Activated T-cell treated with anti-CD3 and anti-CD28 coated beads for 4 hours (primary cell): ENCODE measurements around the gene PTPRN2.
A peak's percentile ranks its signal among the peaks of the same experiment; 100 is the strongest.
"Not testable (repeated sequence)": the region's sequence is repeated elsewhere in the genome, so short reads cannot be mapped to it uniquely, and the experiment has no call there.

Experiments
- DNase-seq: peaks from one replicate; pipeline ENCODE4 v3.0.0-alpha.2; 2020

The PTPRN2 gene

DNA sequence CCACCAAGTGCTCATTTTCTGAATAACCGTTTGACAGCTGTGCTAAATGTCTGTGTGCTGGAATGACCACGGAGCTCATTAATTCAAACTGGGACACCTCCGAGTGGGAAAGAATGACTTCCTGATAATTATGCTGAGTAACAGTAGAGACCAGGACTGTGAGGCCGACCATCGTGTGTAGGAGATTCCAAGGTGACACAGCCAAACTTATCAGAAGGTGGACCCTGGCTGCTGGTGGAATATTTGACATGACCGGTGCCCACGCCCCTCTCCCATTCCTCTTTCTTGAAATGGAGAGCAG is 400.0 kb downstream of the PTPRN2 start:
- no peak for DNase-seq

DNA sequence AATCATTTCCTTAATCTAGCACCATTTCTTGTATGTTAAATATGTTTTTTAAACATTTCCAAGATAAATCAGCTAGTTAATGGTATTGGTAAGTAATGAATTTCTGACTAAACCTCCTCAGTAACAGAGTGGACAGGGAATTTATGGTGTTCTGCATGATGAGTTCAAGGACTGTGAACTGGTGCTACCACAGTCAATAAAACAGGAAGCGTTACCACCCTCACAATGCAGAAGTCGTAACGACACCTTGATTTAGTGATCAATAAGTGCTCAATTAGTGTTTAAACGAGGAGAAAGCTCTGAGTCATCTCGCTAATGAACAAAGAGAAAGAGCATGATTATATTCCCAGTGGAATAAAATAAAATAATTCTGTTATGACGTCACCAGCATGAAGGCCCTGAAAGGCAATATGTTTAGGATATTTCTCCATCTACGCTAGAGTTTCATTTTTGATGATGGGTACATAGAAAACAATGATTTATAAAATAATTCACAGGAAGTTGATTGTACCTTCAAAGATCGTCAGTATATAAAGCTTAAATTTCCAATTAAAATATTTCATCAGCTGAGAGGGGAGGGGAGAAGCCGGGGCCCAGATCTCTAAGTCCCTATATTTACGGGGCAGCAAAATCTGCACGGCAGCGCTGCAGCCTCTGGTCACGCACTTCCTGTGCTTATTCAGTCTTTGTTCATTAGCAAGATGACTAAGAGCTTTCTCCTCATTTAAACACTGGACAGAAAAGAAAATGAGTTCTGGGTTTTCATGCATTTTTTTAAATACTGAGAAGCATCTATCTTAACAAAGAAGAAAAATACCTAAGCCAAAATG is 400.5 kb downstream of the PTPRN2 start:
- no peak for DNase-seq

DNA sequence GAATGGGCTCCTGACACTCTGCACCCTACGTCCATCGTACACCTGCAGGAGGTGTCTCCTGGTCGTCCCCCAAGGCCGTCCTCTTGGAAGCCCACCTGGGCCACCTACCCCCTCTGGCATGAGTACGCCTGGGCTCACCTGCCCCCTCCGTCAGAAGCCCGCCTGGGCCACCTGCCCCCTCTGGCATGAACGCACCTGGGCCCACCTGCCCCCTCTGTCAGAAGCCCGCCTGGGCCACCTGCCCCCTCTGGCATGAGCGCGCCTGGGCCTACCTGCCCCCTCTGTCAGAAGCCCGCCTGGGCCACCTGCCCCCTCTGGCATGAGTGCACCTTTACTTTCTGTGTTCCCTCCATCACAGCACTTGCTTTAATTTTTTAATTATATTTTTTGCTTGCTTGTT is 401.2 kb downstream of the PTPRN2 start:
- DNase-seq = no peak

DNA sequence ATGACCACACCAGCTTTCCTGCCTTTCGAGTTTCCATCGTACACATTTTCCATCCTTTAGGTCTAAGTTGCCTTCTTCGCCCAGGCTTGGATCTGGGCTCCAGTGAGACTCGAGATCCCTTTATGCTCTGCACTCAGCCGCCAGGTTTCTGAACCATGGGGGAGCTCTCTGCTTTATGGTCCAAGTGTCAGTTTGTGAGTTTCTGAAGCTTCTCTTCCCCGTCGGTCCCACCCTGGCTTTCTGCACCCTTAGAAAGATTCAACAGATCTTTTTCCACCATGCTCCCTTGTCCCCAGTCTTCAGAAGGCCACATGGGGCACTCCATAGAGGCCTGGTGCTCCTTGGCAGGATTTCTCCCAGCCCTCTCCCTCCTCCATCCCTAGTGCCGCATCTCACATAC is 402.0 kb downstream of the PTPRN2 start:
- no peak for DNase-seq

DNA sequence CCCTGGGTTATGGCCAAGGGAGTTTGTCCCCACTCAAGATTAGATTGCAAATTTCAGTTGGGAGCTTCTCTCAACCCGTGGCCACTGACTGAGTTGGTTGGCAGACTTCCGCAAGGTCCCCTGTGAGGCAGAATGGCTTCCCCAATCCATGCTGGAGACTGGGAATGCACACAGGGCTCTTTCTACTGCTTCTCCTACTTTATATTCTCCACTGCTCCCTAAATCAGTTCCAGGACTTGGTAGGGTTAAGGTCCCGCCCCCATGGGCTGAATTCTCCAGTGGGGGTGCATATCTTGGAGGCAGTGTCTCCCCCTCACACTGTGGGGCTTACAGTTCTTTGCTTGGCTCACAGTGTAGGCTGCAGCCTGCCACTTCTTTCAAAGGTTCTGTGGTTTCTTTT is 404.2 kb downstream of the PTPRN2 start:
- DNase-seq = no peak

DNA sequence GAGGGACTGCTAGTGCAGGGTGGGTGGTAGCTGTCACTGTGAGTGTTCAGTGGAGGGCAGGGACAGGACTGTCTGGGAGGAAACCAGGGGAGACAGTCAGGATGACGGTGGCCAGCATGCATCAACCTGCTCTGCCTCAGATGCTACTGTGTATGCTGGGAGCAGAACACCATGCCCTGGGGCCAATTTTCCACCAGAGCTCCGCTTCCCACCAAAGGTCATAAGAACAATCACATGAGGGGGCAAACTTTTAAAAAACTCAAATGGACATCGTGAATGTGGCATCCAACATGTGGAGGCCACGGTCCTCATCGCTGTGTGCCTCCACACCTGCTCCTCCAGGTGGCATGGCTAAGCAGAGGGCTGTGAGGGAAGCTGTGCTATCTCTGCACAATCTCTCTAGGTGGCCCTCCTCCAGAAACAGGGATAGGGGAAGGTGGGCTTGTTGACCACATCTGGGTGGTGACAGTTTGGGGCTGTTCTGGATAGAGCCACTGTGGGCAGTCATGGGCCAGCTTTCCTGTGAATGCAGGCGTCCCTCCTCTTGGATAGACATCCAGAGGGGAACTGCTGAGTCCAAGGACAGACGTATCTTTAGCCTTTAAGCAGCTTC is 411.0 kb downstream of the PTPRN2 start:
- DNase-seq = no peak

DNA sequence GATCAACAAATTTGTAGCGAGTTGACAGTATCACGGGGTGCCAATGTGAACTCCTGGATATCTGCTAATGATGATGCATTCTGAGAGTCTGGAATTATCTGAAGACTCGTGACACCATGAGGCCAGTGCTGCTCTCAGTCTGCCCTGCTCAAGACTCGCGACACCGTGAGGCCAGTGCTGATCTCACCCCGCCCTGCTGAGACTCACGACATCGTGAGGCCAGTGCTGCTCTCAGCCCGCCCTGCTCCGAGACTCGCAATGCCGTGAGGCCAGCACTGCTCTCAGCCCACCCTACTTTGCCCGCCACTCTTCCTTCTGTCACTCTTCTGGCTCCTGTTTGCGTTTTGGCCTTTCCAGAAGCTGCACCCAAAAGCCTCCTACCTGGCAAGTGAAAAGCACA is 411.8 kb downstream of the PTPRN2 start:
- no peak for DNase-seq

DNA sequence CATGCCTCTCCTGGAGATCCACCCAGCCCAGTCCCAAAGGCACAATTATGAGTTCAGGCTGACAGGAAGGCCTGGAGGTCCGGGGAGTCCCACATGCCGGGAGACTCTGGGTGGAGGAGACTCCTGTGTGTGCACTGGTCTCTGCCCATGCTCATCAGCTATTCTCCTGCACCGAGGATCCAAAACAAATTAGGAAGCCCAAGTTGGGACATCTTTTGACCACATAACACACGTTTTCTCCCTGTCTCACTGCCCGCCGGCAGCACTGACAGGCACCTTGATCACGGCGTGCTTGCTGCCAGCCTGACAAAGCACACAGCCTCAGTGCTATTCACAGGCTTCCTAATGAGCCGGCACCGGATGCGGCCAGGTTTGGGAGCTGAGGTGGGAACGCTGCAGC is 412.7 kb downstream of the PTPRN2 start:
- no peak for DNase-seq

DNA sequence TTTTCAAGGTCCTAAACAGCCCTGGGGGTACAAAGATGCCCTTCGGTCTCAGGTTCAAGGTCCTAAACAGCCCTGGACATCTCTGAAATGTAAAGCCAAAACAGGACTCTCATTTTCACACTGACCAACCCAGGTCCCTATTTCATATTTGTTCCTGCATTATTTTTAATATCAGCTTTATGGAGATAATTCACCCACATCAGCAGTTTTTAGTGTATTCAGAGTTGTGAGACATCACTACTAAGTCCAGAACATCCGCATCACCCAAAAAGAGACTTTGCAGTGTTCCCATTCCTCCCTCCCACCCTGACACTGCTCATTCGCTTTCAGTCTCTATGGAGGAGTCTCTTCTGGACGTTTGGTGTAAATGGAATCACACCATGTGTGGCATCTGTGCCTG is 420.2 kb downstream of the PTPRN2 start:
- DNase-seq = no peak

DNA sequence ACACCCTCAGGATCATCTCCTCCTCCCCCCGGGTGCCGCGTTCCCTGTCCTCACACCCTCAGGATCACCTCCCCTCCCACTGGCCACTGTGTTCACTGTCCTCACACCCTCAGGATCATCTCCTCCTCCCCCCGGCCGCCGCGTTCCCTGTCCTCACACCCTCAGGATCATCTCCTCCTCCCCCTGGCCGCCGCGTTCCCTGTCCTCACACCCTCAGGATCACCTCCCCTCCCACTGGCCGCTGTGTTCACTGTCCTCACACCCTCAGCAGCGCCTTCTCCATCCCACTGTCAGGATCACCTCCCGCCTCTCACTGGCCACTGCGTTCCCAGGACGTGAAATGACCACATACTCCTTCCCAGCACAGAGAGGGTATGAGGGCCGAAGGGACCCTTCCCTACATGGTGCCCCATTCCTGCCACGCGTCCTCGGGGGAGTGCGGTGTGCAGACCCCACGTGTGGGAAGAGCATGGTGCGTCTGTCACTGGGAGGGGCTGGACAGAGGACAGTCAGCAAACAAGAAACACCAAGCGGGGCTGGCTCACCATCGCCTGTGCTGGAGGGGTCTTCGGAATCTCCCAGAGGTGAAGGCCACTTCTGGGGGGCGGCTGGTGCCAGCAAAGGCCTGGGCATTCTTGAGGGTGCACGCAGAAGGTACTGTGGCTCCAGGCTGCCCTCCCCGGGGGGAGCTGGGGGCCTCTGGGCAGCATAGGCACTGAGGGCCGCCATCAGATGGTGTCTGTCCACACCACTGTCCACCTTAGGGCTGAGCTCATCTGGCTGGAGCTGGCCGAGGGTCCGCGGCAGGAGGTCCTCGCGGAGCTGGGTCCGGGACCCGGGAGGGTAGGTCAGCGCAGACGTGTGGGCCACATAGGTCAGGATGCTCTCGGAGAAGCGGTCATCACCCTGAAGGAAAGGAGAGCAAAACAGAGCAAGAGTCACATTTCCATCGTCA is 421.0 kb downstream of the PTPRN2 start:
- DNase-seq = no peak

DNA sequence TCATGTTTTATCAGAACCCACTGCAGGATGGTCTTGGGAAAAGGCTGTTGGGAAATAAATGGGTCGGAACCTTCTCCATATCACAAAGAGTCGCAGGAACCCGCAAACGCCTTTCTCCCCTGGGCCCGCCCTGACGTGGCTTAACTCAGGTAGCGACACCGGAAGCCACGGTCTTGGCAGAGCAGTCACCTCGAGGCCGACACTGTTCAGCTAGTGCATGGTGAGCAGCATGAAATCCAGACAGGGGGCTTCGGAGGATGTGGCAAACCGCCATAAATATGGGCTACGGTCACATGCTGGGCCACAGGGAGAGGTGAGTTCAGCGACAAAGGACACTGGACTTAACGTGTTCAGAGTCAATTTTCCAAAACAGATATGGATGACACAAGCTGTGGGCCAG is 421.9 kb downstream of the PTPRN2 start:
- DNase-seq = no peak

DNA sequence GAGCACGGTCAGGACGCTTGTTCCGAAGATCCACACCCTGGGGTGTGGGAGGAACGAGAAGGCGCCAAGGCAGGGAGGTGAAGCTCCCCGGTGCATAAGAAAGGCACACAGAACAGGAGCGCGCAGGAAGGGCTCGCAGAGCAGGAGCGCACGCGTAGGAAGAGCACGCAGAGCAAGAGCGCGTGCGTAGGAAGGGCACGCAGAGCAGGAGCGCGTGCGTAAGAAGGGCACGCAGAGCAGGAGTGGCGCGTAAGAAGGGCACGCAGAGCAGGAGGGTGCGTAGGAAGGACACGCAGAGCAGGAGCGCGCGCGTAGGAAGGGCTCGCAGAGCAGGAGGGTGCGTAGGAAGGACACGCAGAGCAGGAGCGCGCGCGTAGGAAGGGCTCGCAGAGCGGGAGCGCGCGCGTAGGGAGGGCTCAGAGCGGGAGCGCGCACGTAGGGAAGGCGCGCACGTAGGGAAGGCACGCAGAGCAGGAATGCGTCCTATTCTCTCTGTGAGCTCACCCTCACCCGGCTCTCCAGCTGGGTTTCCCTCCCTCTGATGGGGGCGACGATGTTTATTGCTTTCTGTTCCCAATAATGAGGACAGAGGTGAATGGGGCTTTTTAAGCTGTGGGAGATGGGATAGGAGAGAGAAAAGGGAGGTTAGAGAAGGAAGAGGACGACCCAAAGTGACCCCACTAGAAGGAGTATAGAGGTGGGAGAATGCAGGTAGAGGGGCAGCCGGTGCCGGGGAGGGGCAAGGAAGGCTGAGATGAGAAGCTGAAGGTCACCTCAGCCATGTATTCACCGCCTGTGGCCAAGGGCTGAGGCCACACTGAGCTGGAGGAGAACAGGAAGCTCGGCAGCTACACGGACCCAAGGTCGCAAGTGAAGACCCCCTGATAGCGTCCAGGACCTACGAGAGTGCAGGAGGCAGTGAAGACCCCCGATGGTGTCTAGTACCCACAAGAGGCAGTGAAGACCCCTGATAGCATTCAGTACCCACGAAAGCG is 423.2 kb downstream of the PTPRN2 start:
- DNase-seq = no peak

DNA sequence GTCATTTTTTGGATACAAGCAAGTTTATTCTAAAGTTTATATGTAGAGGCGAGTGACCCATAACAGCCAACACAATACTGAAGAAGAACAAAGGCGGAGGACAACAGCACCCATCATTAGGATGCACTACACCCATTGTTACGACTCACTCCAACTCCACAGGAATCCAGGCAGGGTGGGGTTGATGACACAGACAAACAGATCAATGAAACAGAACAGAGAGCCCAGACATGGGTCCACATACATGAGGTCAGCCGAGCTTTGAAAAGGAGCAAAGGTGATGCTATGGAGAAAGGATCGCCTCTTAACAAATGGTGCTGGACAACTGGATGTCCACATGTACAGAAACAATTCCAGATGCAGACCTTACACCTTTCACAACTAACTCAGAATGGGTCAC is 426.4 kb downstream of the PTPRN2 start:
- DNase-seq = no peak

DNA sequence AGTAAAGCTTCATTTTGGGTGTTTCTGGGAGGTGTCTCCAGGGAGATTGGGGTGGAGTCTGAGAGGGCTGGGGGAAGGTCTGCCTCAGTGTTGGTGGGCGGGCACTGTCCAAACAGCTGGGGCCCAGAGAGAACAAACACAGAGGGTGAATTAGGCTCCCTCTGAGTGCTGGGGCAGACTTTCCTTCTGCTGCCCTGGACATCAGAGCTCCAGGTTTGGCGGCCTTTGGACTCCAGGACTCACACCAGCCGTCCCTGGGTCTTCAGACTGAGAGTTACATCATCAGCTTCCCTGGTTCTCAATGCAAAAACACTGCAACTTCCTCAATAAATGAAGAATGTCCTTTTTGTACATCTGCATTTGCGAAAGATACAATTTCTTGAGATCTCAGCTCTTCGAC is 427.4 kb downstream of the PTPRN2 start:
- no peak for DNase-seq

DNA sequence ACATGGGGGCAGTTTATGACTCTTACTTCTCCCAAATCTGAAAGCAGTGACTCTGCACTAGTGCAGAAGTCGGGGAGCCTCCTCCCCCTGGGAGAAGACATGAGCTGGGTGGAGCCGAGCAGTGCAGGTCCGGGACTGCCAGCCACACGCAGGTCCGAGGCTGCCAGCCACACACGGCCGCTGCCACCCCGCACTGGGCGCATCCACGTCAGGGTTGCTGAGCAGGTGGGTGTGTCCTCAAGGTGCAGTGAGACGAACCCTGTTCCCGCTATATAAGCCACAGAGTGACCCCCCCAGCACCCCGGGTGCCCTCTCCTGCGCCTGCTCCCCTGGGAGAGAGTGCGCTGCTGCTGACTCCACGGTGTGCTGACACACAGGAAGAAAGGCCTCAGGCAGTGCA is 430.2 kb downstream of the PTPRN2 start:
- no peak for DNase-seq

DNA sequence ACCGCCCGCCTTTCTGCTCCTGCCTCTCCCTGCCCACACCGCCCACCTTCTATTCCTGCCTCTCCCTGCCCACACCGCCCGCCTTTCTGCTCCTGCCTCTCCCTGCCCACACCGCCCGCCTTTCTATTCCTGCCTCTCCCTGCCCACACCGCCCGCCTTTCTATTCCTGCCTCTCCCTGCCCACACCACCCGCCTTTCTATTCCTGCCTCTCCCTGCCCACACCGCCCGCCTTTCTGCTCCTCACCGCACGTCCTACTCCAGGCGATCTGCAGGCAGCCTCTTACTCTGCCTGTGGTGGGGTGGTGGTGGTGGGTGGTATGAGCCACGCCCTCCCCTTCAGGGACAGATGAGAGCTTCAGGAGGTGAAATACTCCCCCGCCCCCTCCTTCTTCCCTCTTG is 436.4 kb downstream of the PTPRN2 start:
- peak; percentile 16 for DNase-seq

DNA sequence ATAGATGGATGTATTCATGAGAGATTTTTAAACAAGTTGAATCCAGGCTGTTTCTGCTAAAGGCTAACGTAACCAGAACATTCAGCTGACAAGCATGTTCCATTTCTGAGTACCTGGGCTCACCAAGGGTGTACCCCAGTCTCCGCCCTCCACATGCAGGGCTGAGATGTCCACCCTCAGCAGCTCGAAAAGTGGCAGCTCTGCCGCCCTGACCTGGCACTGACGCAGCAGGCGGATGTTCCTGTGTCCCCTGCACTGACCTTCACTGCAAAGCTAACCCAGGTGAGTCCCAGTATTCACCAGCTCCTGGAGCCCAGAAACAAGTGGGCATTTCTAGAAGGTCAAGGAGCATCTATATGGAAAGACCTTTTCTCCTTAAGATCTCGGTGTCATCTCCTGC is 437.4 kb downstream of the PTPRN2 start:
- no peak for DNase-seq

DNA sequence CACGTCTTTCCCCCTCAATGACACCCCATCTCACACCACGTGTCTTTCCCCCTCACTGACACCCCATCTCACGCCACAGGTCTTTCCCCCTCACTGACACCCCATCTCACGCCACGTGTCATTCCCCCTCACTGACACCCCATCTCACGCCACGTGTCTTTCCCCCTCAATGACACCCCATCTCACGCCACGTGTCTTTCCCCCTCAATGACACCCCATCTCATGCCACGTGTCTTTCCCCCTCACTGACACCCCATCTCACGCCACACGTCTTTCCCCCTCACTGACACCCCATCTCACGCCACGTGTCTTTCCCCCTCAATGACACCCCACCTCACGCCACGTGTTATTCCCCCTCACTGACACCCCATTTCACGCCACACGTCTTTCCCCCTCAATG is 440.2 kb downstream of the PTPRN2 start:
- not testable (repeated sequence) for DNase-seq

DNA sequence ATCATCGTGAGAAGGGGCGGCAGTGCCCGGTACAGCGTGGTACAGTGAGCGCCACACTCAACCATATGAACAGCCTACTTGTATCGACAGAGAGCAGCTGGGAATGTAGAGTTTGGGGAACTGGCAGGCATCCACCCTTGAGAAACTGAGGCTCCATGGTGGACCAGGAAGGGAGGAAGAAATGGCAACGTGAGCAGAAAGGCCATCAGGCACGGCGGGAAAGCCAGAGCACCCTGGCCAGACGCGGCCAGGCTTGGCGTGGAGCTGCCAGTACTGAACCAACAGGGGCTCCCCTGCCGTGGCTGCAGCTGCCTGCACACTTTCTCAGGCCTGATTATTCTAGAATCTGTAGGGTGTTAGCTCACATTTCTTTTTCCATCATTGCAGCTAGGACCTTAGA is 442.3 kb downstream of the PTPRN2 start:
- DNase-seq = no peak

DNA sequence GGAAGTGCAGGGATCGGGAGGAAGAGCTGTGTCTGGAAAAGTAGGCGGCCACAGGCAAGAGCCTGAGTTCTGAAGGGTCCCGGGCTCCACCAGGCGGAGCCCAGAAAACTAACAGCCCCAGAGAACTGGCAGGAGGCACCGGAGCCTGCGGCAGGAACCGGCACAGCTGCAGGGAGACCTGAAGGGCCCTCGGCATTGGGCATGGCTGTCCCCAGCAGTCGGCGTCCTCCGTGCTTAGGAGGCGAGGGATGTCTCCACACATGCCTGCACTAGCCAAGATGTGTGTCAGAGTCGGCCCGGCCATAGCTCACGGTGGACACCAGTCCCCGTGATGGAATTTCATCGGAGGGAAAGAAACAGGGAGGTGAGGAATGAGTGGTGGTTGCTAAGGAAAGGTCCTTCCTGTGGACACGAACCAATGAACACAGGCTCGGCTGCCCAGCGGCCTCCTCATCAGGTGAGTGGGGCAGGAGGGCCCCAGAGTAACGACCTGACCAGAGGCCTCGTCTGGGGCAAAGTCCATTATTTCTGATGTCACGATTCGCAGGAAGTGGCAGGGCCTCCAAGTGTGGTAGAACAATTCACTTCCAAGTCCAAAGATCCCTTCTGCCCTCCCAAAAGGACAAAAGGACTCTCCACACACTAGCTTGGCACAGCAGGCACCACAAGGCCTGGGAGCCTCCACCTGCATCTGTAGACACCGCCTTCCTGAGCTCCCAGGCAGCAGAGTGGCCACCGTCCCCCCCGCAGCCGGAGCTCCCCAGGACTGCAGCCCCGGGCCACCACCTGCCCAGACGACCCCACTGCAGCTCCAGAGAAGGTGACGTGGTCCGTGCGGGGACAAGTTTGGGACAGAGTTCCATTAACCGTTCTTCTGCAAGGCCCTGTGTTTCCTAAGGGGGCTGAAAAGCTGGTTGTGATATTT is 444.2 kb downstream of the PTPRN2 start:
- no peak for DNase-seq

DNA sequence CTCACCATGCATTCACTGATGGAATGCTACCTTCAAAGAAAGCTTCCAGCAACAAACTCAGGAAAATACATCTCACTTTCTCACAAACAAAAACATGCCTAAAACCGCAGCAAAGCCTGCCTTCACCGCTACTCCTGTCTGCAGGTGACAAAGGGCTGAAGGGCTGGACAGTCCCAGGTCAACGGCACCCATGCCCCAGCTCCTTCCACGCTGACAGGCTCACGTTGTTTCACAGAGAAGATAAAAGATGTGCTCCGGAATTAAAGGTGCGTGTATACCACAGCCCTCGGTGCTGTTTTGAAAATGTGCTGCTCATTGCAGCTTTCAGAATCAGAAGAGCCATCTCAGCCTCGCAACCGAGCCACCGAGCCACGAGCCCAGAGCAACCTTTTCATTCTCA is 445.0 kb downstream of the PTPRN2 start:
- no peak for DNase-seq
